ENCODE data around the gene KIFC3. TPM values are rescaled to one million over a fixed set of nuclear protein-coding genes. Genes with fewer than 3 reads are reported as not detected.

Gene KIFC3
- total and polyA plus RNA-seq, 2 of the 13 experiments (the other 11 are each of a cell fraction or from before 2014, with no cell fraction given) = 42.1 to 45.3 TPM

- TF ChIP-seq ZNF33B (CRISPR knock-in tag; IDR thresholded peaks at IDR 0.05) (no peak), RBFOX2 (IDR thresholded peaks at IDR 0.05; ENCODE audit: low read depth, low read length) (no peak), ZFP1 (CRISPR knock-in tag; IDR thresholded peaks at IDR 0.05) (no peak), MAX (IDR thresholded peaks at IDR 0.05) (no peak; the same call in 1 of the 2 replicates), ZNF30 (CRISPR knock-in tag; IDR thresholded peaks at IDR 0.05) (no peak), ZNF660 (CRISPR knock-in tag; IDR thresholded peaks at IDR 0.05; ENCODE audit: borderline replicate concordance, low read depth) (no peak), ZNF629 (CRISPR knock-in tag; conservative IDR thresholded peaks at IDR 0.05) (peak; percentile 100), ZBTB7A (CRISPR knock-in tag; IDR thresholded peaks at IDR 0.05) (peak; percentile 71; the same call in 1 of the 2 replicates), ZNF263 (CRISPR knock-in tag; IDR thresholded peaks at IDR 0.05) (no peak), PHF21A (CRISPR knock-in tag; IDR thresholded peaks at IDR 0.05) (peak; percentile 86), ZNF883 (CRISPR knock-in tag; IDR thresholded peaks at IDR 0.05; ENCODE audit: not compliant biosample characterization) (no peak), EP300 (IDR thresholded peaks at IDR 0.05; ENCODE audit: low read depth in 2 of 2, low read length in 2 of 2) (peak; percentile 53 to 82; a peak in 2 of 4 replicates), EP300 (CRISPR knock-in tag; IDR thresholded peaks at IDR 0.05; ENCODE audit: borderline replicate concordance) (peak; percentile 47; the same call in 1 of the 2 replicates), NFYB (CRISPR knock-in tag; IDR thresholded peaks at IDR 0.05) (no peak), ATF3 (CRISPR knock-in tag; IDR thresholded peaks at IDR 0.05) (no peak), ZNF776 (CRISPR knock-in tag; IDR thresholded peaks at IDR 0.05) (no peak), ZKSCAN5 (CRISPR knock-in tag; IDR thresholded peaks at IDR 0.05) (no peak)
- TF ChIP-seq, protein P1, sequence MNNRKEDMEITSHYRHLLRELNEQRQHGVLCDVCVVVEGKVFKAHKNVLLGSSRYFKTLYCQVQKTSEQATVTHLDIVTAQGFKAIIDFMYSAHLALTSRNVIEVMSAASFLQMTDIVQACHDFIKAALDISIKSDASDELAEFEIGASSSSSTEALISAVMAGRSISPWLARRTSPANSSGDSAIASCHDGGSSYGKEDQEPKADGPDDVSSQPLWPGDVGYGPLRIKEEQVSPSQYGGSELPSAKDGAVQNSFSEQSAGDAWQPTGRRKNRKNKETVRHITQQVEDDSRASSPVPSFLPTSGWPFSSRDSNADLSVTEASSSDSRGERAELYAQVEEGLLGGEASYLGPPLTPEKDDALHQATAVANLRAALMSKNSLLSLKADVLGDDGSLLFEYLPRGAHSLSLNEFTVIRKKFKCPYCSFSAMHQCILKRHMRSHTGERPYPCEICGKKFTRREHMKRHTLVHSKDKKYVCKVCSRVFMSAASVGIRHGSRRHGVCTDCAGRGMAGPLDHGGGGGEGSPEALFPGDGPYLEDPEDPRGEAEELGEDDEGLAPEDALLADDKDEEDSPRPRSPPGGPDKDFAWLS (CRISPR knock-in tag; IDR thresholded peaks at IDR 0.05; ENCODE audit: borderline replicate concordance) = peak; percentile 42; the same call in 1 of the 2 replicates
- TF ChIP-seq, protein P2, sequence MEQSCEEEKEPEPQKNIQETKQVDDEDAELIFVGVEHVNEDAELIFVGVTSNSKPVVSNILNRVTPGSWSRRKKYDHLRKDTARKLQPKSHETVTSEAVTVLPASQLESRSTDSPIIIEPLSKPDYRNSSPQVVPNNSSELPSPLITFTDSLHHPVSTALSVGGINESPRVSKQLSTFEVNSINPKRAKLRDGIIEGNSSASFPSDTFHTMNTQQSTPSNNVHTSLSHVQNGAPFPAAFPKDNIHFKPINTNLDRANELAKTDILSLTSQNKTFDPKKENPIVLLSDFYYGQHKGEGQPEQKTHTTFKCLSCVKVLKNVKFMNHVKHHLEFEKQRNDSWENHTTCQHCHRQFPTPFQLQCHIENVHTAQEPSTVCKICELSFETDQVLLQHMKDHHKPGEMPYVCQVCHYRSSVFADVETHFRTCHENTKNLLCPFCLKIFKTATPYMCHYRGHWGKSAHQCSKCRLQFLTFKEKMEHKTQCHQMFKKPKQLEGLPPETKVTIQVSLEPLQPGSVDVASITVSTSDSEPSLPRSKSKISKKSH (CRISPR knock-in tag; IDR thresholded peaks at IDR 0.05; ENCODE audit: borderline replicate concordance) = no peak
- TF ChIP-seq, protein P3, sequence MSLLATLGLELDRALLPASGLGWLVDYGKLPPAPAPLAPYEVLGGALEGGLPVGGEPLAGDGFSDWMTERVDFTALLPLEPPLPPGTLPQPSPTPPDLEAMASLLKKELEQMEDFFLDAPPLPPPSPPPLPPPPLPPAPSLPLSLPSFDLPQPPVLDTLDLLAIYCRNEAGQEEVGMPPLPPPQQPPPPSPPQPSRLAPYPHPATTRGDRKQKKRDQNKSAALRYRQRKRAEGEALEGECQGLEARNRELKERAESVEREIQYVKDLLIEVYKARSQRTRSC (CRISPR knock-in tag; IDR thresholded peaks at IDR 0.05; ENCODE audit: low read depth) = no peak
- TF ChIP-seq, protein P4, sequence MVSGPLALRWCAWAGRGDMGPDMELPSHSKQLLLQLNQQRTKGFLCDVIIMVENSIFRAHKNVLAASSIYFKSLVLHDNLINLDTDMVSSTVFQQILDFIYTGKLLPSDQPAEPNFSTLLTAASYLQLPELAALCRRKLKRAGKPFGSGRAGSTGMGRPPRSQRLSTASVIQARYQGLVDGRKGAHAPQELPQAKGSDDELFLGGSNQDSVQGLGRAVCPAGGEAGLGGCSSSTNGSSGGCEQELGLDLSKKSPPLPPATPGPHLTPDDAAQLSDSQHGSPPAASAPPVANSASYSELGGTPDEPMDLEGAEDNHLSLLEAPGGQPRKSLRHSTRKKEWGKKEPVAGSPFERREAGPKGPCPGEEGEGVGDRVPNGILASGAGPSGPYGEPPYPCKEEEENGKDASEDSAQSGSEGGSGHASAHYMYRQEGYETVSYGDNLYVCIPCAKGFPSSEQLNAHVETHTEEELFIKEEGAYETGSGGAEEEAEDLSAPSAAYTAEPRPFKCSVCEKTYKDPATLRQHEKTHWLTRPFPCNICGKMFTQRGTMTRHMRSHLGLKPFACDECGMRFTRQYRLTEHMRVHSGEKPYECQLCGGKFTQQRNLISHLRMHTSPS (CRISPR knock-in tag; IDR thresholded peaks at IDR 0.05; ENCODE audit: low read depth) = no peak; the same call in 1 of the 2 replicates
Measured at GRCh38 chr16:57781741-57782606, 20.3 kb downstream of the KIFC3 start (continued).

All from HepG2 (cell line).